Activated T-cell treated with anti-CD3 and anti-CD28 coated beads, Interleukin-2, amount 50 U/mL, for 4 hours (primary cell): ENCODE measurements around the gene NAA80. TPM values are rescaled to one million over a fixed set of nuclear protein-coding genes. Genes with fewer than 3 reads are reported as not detected.
"Not testable (repeated sequence)": the region's sequence is repeated elsewhere in the genome, so short reads cannot be mapped to it uniquely, and the experiment has no call there.

Experiments used
- ATAC-seq, 2 donors: fragments of 200-7000 bp; cut with Tn5 transposase; one replicate each; pipeline ENCODE4 v1.10.0; 2021
- DNase-seq: peaks from one replicate; pipeline ENCODE4 v3.0.0-alpha.2; 2020
- H3K27me3 Mint-ChIP-seq: one replicate; pipeline ENCODE4 v1.8.0; 2021; ENCODE audit warnings: low read depth, mixed read lengths
- H3K36me3 Mint-ChIP-seq: one replicate; pipeline ENCODE4 v1.8.0; 2022; ENCODE audit warnings: mixed read lengths; ENCODE audit not compliant: insufficient read depth
- H3K4me1 Mint-ChIP-seq: one replicate; pipeline ENCODE4 v1.8.0; 2021; ENCODE audit warnings: low read depth, mixed read lengths
- H3K4me3 Mint-ChIP-seq: one replicate; pipeline ENCODE4 v1.8.0; 2021; ENCODE audit warnings: mild to moderate bottlenecking, moderate library complexity, mixed read lengths
- H3K9me3 Mint-ChIP-seq: one replicate; pipeline ENCODE4 v1.8.0; 2021; ENCODE audit warnings: mixed read lengths
- total RNA-seq, 3 donors: library from RNA; stranded (reverse); gene quantifications; one replicate each; pipeline ENCODE4 v1.2.1, GENCODE V29; 2021

Gene NAA80
- total RNA-seq, 3 donors from 2014 or later = 17.5 to 21.7 (median 21.1) TPM

DNA sequence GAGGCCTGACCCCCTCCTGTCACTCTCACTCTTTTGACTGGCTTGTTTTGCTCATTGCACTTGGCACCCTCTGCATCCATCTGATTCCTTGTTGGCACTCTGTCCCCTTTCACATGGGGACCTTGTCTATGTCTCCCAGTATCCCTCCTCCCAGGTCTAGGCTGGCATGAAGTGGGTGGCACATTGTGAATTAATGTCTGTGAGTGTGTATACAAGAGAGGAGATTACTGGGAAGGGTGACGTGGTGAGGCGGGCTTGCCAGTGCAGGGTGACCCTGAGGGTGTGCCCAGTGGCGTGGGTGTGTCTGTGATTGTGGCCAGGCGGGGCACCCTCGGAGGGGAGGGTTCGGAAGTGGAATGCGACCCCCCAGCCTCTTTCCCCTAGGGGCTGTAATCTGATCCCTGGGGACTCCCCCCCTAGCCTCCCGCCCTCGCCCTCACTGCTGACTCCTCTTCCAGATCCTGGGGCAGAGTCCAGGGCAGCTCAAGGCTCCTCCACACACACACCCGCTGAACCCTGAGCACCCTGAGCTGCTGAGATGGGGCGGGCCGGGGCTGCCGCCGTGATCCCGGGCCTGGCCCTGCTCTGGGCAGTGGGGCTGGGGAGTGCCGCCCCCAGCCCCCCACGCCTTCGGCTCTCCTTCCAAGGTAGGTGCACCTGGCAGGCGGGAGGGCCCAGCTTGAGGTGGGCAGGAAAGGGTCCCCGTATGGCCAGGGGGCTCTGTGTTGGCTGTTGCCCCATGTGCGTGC, 30.3 kb downstream of the NAA80 start, which contains the start of gene SEMA3B:
Gene SEMA3B, plus strand, starts transcription at position 445 of the 749 bp plus-strand sequence. Its CDS starts 94 bp downstream, at position 539.
- ATAC-seq = no peak
- Mint-ChIP-seq H3K9me3 (no peaks in the 10 kb centered on the region), H3K27me3 (peaks cover 14% of the 10 kb centered on the region), H3K4me1 (peaks cover 12% of the 10 kb centered on the region), H3K4me3 (no peak within 1 kb of the TSS), H3K36me3 (no peaks in the 10 kb centered on the region)
- no peak for DNase-seq

DNA sequence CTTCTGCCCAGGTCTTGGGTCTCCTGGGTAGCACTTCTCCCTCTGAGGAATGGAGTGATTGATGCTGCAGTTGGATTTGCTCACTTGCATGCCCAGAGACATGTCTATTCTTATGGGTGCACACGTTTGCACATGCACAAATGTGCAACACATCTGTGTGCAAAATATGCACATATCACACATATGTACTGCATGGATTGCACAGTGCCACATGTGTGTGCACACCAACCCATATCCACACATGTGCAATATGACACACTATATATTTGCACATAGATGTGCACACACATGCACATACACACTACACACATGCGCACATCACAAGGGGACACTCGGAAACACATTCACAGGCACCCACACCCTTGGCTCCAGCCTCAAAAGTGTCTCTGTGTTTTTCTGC, 30.9 kb downstream of the NAA80 start:
- H3K27me3 Mint-ChIP-seq = peaks cover 12% of the 10 kb centered on the region
- no peak for ATAC-seq
- no peak for DNase-seq
- peaks cover 10% of the 10 kb centered on the region for H3K4me1 Mint-ChIP-seq
- H3K9me3 Mint-ChIP-seq = no peaks in the 10 kb centered on the region
- no peaks in the 10 kb centered on the region for H3K36me3 Mint-ChIP-seq
- H3K4me3 Mint-ChIP-seq = no peak overlapping the region

DNA sequence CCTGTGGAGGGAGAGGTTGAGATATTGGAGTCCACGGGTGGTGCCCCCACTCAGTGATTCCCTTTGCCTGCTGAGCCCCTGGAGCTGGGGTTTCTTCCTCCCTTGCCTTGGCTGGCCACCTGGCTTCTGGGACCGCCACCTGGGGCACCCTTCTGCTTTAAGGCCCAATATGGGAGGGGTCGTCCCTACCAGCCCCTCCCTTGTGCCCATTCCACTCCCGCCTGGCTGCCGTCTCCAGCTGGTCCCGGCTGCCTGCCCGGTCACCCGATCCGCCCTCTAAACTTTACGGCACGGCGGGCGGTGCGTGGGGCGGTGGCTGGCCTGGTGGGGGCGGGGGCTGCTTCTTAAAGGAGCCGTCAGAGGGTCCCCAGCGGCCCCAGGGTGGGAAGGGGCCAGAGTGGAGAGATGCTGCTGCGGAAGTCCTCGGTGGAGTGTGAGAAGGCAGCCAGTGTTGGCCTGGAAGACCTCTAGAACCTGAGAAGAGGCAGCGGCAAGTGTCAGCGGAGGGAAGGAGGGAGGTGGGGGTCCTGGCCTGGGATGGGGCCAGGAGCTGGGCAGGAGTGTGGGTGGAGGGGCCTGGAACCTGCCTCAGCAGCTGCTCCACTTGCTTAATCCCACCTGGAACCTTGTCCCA, 31.8 kb downstream of the NAA80 start:
- peaks cover 5% of the 10 kb centered on the region for H3K4me1 Mint-ChIP-seq

DNA sequence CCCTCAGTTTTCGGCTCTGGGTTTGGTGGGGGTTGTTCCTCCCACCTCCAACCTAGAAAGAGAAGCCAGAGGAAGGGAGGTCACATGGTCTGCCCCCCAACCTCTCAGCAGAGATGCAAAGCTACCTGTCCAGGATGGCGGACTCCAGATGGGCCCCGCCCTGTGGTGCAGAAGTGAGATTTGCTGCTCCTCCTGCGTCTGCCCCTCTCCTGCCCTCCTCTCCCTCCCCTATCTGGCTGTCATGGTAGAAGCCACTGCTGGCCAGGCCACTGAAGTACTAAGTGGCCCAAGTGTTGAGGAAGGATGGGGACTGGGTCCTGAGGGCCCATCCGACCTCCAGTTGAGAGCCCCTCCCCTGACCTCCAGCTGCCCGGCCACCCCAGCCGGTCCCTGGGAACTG, 32.4 kb downstream of the NAA80 start:
- H3K4me3 Mint-ChIP-seq = no peak overlapping the region
- no peaks in the 10 kb centered on the region for H3K9me3 Mint-ChIP-seq
- H3K36me3 Mint-ChIP-seq = no peaks in the 10 kb centered on the region
- H3K27me3 Mint-ChIP-seq = peaks cover 8% of the 10 kb centered on the region
- no peak for DNase-seq
- H3K4me1 Mint-ChIP-seq = peaks cover 5% of the 10 kb centered on the region
- no peak for ATAC-seq

More for the DNA sequence above, 31.8 kb downstream of the NAA80 start:
- peaks cover 8% of the 10 kb centered on the region for H3K27me3 Mint-ChIP-seq
- no peak for ATAC-seq
- no peaks in the 10 kb centered on the region for H3K9me3 Mint-ChIP-seq
- DNase-seq = no peak
- H3K4me3 Mint-ChIP-seq = no peak overlapping the region
- no peaks in the 10 kb centered on the region for H3K36me3 Mint-ChIP-seq

DNA sequence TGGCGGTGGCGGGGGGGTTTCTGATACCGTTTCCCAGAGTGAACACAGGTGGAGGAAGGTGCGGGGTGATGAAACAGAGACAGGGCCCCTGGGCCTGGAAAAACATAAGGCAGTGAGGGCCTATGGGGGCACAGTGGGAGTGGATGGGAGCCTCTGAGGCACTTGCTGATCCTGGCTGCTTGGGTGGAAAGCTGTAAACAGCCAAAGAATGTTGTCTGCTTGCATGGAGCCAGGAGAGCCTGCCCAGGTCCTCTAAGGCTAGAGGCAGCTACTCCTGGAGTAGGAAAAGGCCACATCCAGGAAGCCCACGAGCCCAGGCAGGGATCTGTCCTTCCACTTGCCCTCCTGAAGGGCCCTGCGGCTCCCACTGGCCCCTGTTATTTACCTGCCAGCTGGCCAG, 33.2 kb downstream of the NAA80 start:
- DNase-seq = no peak
- H3K4me1 Mint-ChIP-seq = no peaks in the 10 kb centered on the region
- H3K27me3 Mint-ChIP-seq = peaks cover 4% of the 10 kb centered on the region

DNA sequence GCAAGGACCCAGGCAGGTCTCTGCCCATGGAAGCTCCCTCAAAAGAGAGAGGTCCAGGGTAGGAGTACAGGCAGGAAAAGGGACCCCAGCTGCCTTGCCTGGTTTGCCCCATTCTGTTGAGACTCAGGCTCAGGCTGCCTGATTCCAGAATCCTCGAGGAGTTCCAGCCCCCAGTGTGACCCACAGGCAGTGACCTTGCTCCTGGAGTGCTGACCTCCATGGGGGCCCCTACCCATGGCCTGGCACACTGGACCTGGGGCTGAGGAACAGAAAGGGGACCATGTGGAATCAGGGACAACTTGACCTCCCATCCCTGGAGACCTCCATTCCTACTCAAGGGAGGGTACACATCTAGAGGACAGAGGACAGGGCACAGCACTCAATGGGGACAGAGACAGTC, 33.6 kb downstream of the NAA80 start:
- ATAC-seq (no peak), DNase-seq (no peak)
- H3K4me3 Mint-ChIP-seq = no peak overlapping the region
- no peaks in the 10 kb centered on the region for H3K36me3 Mint-ChIP-seq
- no peaks in the 10 kb centered on the region for H3K9me3 Mint-ChIP-seq
- peaks cover 4% of the 10 kb centered on the region for H3K27me3 Mint-ChIP-seq
- H3K4me1 Mint-ChIP-seq = no peaks in the 10 kb centered on the region

More for the DNA sequence above, 33.2 kb downstream of the NAA80 start:
- no peak for ATAC-seq
- no peaks in the 10 kb centered on the region for H3K9me3 Mint-ChIP-seq
- H3K36me3 Mint-ChIP-seq = no peaks in the 10 kb centered on the region
- no peak overlapping the region for H3K4me3 Mint-ChIP-seq

DNA sequence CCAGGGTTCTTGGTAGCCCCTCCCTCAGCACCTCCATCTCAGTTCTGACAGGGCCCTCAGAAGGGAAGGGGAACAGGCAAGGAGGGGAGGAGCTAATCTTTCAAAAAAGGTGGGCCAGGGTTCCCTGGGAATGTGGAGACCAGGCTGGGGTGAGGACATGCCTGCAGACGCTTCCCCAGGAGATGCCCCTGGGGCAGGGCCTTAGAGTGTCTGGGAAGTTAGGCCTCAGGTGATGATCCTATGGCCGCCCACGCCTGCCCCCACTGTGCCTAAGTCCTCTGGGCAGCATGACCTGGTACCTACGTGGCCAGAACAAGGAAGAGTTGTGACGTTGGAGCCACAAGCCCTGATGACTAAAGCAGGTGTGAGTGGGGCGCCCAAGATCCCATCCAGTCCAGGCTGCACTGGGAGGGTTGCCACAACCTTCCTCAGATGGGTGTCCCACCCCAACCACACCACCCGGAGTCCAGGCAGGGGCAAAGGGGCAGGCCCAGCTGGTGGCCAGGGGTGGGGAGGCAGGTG, 34.2 kb downstream of the NAA80 start:
- no peak for DNase-seq
- Mint-ChIP-seq H3K9me3 (no peaks in the 10 kb centered on the region), H3K27me3 (peaks cover 4% of the 10 kb centered on the region), H3K4me3 (no peak overlapping the region), H3K4me1 (no peaks in the 10 kb centered on the region), H3K36me3 (no peaks in the 10 kb centered on the region)
- ATAC-seq = no peak

DNA sequence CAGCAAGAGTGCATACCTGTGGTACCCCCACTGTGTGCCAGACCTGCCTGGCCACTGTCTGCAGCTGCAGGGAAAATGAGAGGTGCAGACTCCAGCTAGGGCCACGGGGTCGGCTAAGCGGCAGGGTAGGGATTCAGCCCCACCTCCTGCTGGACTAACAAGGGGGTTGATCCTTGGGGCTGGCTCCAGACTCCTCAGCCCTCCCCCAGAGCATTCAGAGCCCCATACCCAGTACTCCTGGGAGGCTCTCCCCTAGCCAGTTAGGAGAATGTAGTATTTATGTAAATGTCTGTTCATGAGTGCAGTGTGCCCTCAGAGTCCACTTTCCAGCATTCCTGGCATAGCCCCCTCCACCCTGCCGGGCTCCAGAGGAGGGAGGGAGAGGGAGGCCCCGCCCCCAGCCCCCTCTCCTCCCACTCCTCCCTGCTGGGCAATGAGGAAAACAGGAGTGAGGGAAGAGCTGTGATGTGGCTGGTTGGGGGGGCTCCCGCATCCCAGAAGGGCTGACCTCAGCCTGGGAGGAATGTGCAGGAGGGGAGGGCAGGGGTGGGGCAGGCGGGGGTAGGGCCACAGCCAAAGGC, 34.7 kb downstream of the NAA80 start:
- peaks cover 4% of the 10 kb centered on the region for H3K4me1 Mint-ChIP-seq

DNA sequence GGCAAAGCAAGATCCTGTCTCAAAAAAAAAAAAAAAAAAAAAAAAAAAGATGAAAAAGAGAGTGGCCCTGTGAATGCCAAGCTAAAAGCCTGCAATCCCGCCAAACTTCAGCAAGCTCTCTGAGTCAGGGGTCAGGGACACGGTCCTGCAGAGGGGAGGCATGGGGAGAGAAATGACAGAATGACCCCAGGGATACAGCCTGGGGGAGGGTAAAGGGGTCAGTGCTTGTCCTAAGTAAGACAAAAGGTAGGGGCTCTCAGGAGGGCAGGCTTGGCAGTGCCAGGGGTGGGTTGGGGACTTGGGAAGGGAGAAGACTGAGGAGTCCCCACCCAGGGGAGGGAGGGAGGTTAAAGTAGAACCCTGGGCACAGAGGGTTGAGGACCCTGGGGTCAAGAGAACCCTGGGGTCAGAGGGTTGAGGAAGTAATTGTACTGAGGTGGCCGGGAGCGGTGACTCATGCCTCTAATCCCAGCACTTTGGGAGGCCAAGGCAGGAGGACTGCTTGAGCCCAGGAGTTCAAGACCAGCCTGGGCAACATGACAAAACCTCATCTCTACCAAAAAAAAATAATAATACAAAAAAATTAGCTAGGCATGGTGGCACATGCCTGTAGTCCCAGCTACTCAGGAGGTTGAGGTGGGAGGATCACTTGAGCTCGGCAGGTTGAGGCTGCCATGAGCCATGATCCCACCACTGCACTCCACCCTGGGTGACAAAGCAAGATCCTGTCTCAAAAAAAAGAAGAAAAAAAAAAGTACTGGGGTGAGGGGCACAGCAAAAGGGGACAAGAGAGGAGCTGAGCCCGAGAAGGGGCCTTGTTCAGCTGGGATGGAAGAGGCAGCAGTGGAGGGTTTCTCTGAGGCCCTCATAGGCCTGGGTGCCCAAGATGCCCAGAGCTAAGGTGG, 35.5 kb downstream of the NAA80 start:
- Mint-ChIP-seq H3K27me3 (peaks cover 4% of the 10 kb centered on the region), H3K4me3 (no peak overlapping the region), H3K9me3 (no peaks in the 10 kb centered on the region), H3K4me1 (peaks cover 5% of the 10 kb centered on the region), H3K36me3 (no peaks in the 10 kb centered on the region)
- no peak for DNase-seq
- no peak for ATAC-seq

More for the DNA sequence above, 34.7 kb downstream of the NAA80 start:
- peaks cover 4% of the 10 kb centered on the region for H3K27me3 Mint-ChIP-seq
- no peaks in the 10 kb centered on the region for H3K36me3 Mint-ChIP-seq
- ATAC-seq = no peak
- H3K4me3 Mint-ChIP-seq = no peak overlapping the region
- no peaks in the 10 kb centered on the region for H3K9me3 Mint-ChIP-seq
- DNase-seq = no peak

DNA sequence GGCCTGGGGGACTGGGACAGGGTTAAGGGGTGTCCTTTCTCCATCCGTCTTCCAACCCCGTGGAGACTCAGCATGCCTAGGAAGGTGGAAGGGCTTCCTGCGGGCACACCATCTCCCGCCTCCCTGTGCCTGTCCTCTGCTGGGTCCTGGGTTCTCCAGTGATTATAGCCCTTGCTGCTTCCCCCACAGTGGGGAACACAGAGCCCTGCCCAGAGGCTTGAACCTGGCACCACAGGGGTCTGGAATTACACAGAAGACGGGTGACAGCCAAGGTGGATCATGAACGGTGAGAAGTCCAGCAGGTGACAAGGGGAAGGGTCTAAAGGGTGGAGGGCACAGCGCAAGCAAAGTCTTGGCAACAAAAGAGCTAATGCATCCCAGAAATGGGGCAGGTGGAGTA, 36.4 kb downstream of the NAA80 start:
- ATAC-seq (no peak), DNase-seq (no peak)
- peaks cover 5% of the 10 kb centered on the region for H3K4me1 Mint-ChIP-seq
- H3K4me3 Mint-ChIP-seq = no peak overlapping the region
- no peaks in the 10 kb centered on the region for H3K9me3 Mint-ChIP-seq
- H3K36me3 Mint-ChIP-seq = no peaks in the 10 kb centered on the region
- no peaks in the 10 kb centered on the region for H3K27me3 Mint-ChIP-seq

DNA sequence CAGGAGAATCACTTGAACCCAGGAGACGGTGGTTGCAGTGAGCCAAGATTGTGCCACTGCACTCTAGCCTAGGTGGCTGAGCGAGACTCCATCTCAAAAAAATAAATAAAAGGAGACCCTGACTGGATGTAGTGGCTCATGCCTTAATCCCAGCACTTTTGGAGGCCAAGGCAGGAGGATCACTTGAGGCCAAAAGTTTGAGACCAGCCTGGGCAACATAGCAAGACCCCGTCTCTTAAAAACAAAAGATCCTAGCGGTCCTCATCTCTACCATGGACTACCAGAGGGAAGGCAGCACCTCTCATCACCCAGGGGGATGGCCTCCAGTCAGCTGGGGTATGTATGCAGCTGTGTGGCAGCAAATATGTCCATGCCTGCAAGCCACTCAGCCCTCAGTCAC, 37.0 kb downstream of the NAA80 start:
- not testable (repeated sequence) for H3K4me1 Mint-ChIP-seq, H3K4me3 Mint-ChIP-seq, H3K9me3 Mint-ChIP-seq, H3K27me3 Mint-ChIP-seq, H3K36me3 Mint-ChIP-seq, ATAC-seq, DNase-seq

DNA sequence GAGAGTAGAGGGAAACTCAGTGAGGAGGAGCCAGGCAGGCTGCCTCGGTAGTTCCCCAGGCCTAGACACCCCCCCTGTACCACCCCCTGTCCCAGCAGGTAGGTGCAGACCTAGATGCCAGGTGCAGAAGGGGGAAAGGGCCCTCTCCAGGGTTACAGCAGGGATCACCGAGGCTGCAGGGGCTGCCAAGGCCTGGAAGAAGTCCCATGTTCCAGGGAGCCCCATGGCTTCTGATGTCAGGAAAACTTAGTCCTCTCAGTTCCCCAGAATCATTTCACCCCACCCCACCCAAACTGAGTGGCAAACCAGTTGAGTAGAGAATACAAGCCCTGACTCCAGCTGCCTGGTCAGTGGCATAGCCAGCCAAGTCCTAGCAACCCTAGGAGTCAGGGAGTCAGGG, 37.7 kb downstream of the NAA80 start:
- no peak for ATAC-seq
- Mint-ChIP-seq H3K4me1 (peaks cover 5% of the 10 kb centered on the region), H3K9me3 (no peaks in the 10 kb centered on the region), H3K4me3 (no peak overlapping the region), H3K27me3 (no peaks in the 10 kb centered on the region), H3K36me3 (peaks cover 7% of the 10 kb centered on the region)
- DNase-seq = no peak

DNA sequence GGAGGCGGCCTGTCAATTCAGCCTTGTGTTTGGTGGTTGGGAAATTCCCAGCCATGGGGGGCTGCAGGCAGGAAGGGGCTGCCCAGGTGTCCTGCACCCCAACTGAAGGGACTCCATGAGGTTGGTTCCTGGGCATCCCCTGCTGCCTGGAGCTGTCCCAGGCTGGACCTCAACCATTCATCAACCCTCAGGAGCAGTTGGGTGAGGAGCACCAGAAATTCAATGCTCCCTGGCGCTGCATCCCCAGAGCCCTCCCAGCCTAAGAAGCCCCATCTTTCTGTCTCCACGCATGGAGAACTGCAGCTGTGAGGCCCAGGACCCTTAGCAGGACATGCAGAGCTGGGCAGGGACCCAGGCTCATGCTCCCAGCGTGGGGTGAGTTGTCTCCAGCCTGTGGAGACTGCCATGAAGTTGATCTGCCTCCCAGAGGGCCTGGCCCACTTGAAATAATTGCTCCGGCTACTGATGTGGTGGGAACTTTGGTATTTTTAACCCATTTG, 38.2 kb downstream of the NAA80 start:
- H3K27me3 Mint-ChIP-seq = no peaks in the 10 kb centered on the region
- no peak for ATAC-seq
- H3K36me3 Mint-ChIP-seq = peaks cover 8% of the 10 kb centered on the region
- DNase-seq = no peak
- no peaks in the 10 kb centered on the region for H3K9me3 Mint-ChIP-seq
- H3K4me3 Mint-ChIP-seq = no peak overlapping the region
- H3K4me1 Mint-ChIP-seq = peaks cover 5% of the 10 kb centered on the region
